ENCODE measurements around the gene WDPCP. TPM values are rescaled to one million over a fixed set of nuclear protein-coding genes. Genes with fewer than 3 reads are reported as not detected.

Gene WDPCP
- total and polyA plus RNA-seq, 10 of the 15 experiments (the other 5 are each of a cell fraction or from before 2014, with no cell fraction given), result 2.1 to 7.9 (median 4.6) TPM

DNA sequence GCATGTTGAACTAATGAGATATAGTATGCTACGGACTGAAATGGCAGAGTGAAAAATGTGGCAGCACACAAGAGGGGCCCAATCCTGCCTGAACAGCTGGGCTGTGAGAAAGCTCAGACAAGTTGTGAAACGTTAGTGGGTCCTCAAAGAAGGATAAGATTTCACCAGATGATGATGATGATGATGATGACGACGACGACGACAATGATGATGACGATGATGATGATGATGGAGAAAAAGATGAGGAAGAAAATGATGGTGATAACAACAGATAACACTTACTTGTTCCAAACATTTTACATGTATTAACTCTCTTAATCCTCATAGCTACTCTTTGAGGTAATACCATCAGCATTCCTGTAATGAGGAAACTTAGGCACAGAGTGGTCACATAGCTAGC lies 94.2 kb downstream of the WDPCP start:
- no peak overlapping the region for H3K27ac ChIP-seq (ENCODE audit: control insufficient read depth, insufficient read depth)
- in situ Hi-C loops (cut with MboI) (loop anchor here (25.0 kb wide), 1 partner anchor 1032 kb away; no protein-coding TSS in a partner anchor), intact Hi-C loops (cut with micrococcal nuclease; ENCODE audit: unreplicated experiment) (no loop called here)
- 77% methylated on average over 7 of the region's 7 CpGs for WGBS (ENCODE audit: insufficient coverage, insufficient replicate concordance, low lambda C conversion rate, missing lambda C conversion rate)
- H3K27me3 ChIP-seq (replicated peaks in 1 of 2; ENCODE audit: control insufficient read depth in 2 of 2, insufficient read depth in 2 of 2, low read length in 1 of 2), result no peaks in the 10 kb centered on the region
- ChIA-PET POLR2A (no interaction called here), CTCF (interaction anchor here (1.0 kb wide), 1 partner anchor 218 kb away, joined by 4 read pairs; no protein-coding TSS in a partner anchor), SMC1A (ENCODE audit: uncharacterized antibody, unreplicated experiment) (no interaction called here), RAD21 (ENCODE audit: unreplicated experiment) (no interaction called here)
- H3K9ac ChIP-seq (ENCODE audit: control insufficient read depth, insufficient read depth, low read length), result no peak overlapping the region
- H4K20me1 ChIP-seq (ENCODE audit: control insufficient read depth, insufficient read depth), result no peaks in the 10 kb centered on the region
- no peak overlapping the region for H3K4me3 ChIP-seq
- no peaks in the 10 kb centered on the region for H3K36me3 ChIP-seq (ENCODE audit: control insufficient read depth in 2 of 2, insufficient read depth in 2 of 2, low read length in 1 of 2)
- DNase-seq (ENCODE audit: low read depth, low spot score) (no peak), FAIRE-seq (no peak), ATAC-seq (no peak)
- H3K4me1 ChIP-seq (ENCODE audit: control insufficient read depth, insufficient read depth, low read length), result no peaks in the 10 kb centered on the region
- H3K79me2 ChIP-seq (ENCODE audit: control insufficient read depth, insufficient read depth, low read length), result no peaks in the 10 kb centered on the region
- H2AFZ ChIP-seq (ENCODE audit: control insufficient read depth, low read depth, low read length), result no peak overlapping the region
- no peaks in the 10 kb centered on the region for H3K9me3 ChIP-seq (replicated peaks; ENCODE audit: control insufficient read depth, insufficient read depth, low read length)
- BruUV-seq (replicated peaks), result no TSS peak
- no peak overlapping the region for H3K4me2 ChIP-seq (ENCODE audit: control insufficient read depth, insufficient read depth)
- no peak for TF ChIP-seq NBN (IDR thresholded peaks at IDR 0.05)
- no peak for TF ChIP-seq POU2F2 (IDR thresholded peaks at IDR 0.05; ENCODE audit: borderline replicate concordance, low read depth, low read length)
- TF ChIP-seq NRF1 (conservative IDR thresholded peaks at IDR 0.05; ENCODE audit: low read depth, low read length), result no peak
- no peak for TF ChIP-seq RB1 (IDR thresholded peaks at IDR 0.05; ENCODE audit: borderline replicate concordance)
- TF ChIP-seq SREBF1 (IDR thresholded peaks at IDR 0.05; ENCODE audit: low read length), result no peak
- TF ChIP-seq BRCA1 (IDR thresholded peaks at IDR 0.05; ENCODE audit: low read depth, low read length), result no peak
- TF ChIP-seq TAF1 (IDR thresholded peaks at IDR 0.05; ENCODE audit: borderline replicate concordance, low read depth, low read length), result no peak
- TF ChIP-seq EGR1 (IDR thresholded peaks at IDR 0.05; ENCODE audit: borderline replicate concordance in 1 of 2, low read depth in 2 of 2, low read length in 2 of 2), result no peak
- no peak for TF ChIP-seq TCF7 (IDR thresholded peaks at IDR 0.05; ENCODE audit: borderline replicate concordance)
- TF ChIP-seq, protein P1, sequence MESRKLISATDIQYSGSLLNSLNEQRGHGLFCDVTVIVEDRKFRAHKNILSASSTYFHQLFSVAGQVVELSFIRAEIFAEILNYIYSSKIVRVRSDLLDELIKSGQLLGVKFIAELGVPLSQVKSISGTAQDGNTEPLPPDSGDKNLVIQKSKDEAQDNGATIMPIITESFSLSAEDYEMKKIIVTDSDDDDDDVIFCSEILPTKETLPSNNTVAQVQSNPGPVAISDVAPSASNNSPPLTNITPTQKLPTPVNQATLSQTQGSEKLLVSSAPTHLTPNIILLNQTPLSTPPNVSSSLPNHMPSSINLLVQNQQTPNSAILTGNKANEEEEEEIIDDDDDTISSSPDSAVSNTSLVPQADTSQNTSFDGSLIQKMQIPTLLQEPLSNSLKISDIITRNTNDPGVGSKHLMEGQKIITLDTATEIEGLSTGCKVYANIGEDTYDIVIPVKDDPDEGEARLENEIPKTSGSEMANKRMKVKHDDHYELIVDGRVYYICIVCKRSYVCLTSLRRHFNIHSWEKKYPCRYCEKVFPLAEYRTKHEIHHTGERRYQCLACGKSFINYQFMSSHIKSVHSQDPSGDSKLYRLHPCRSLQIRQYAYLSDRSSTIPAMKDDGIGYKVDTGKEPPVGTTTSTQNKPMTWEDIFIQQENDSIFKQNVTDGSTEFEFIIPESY (IDR thresholded peaks at IDR 0.05), result no peak
- no peak for TF ChIP-seq CBX3 (IDR thresholded peaks at IDR 0.05; ENCODE audit: borderline replicate concordance, low read depth)
